Heart right ventricle (tissue), 16 donors: Measurements from ENCODE around the gene FRMPD1. TPM values are rescaled to one million over a fixed set of nuclear protein-coding genes. Genes with fewer than 3 reads are reported as not detected.

Source experiments
- ATAC-seq, 8 donors: fragments of 200-7000 bp; cut with Tn5 transposase; one replicate each; pipeline ENCODE4 v1.9.1; 2020; ENCODE audit warnings: mild to moderate bottlenecking in 8 of 8, moderate library complexity in 8 of 8, moderate number of reproducible peaks in 1 of 8
- DNase-seq, 2 donors: peaks; one replicate each; pipeline ENCODE4 v3.0.0-alpha.2; 2020
- H3K27ac ChIP-seq, 10 donors: fragments of 200-600 bp; sonication (generic) in 2 of 10; one replicate each; pipeline versions ENCODE4 v1.5.0 to v1.8.0; 2020 to 2022; ENCODE audit warnings: mild to moderate bottlenecking in 3 of 10
- H3K27me3 ChIP-seq, 7 donors: fragments of 200-600 bp; one replicate each; pipeline ENCODE4 v1.8.0; 2021 to 2022; ENCODE audit warnings: mild to moderate bottlenecking in 2 of 7
- H3K36me3 ChIP-seq, 9 donors: fragments of 200-600 bp; sonication (generic) in 1 of 9; one replicate each; pipeline versions ENCODE4 v1.5.0 to v1.8.0; 2020 to 2022; ENCODE audit warnings: mild to moderate bottlenecking in 2 of 9
- H3K4me1 ChIP-seq, 9 donors: fragments of 200-600 bp; sonication (generic) in 1 of 9; one replicate each; pipeline versions ENCODE4 v1.5.0 to v1.8.0; 2020 to 2022; ENCODE audit warnings: mild to moderate bottlenecking in 4 of 9
- H3K4me3 ChIP-seq, 10 donors: fragments of 200-600 bp; sonication (generic) in 2 of 10; one replicate each; pipeline versions ENCODE4 v1.5.0 to v1.8.0; 2020 to 2022; ENCODE audit warnings: mild to moderate bottlenecking in 7 of 10, moderate library complexity in 2 of 10
- H3K9me3 ChIP-seq, 11 donors: fragments of 200-600 bp in 10 of 11; sonication (generic) in 2 of 11; one replicate each; pipeline versions ENCODE4 v1.5.0 to v1.8.0; 2013 to 2022; ENCODE audit warnings: mild to moderate bottlenecking in 2 of 11, control low read depth in 1 of 11, moderate library complexity in 1 of 11
- WGBS, 2 donors: extraction: QIAGEN DNeasy Blood & Tissue Kit; methylation state at CpG; one replicate each; pipeline ENCODE4 v1.1.7; 2013; ENCODE audit warnings: inconsistent platforms in 1 of 2; 5-methylcytosine and 5-hydroxymethylcytosine counted together
- intact Hi-C, 10 donors: fragments of 100-400 bp; cut with DNase I; formaldehyde crosslinking; loops; one replicate each; pipeline versions ENCODE4 v1.11.1 to v1.14.2; 2022
- polyA plus RNA-seq, 2 donors: library from polyadenylated mRNA; stranded (reverse); fragments of 200-250 nt; gene quantifications; one replicate each; pipeline ENCODE4 v1.2.3, GENCODE V29; 2013
- total RNA-seq, 10 donors: library from RNA; stranded (reverse); fragmentation: NEBNext Ultra II Directional in 3 of 10; extraction: Animal tissue kit (Norgen Biotek cat#: 25700) in 3 of 10; gene quantifications; one replicate each; pipeline versions ENCODE4 v1.2.1 to v1.2.4, GENCODE V29; 2021 to 2023
- TF ChIP-seq, protein P1 (sequence below), 9 donors: fragments of 200-600 bp; sonication (generic) in 2 of 9; IDR thresholded peaks; one replicate each; pipeline versions ENCODE4 v1.5.0 to v1.8.0; 2021 to 2022; ENCODE audit warnings: antibody characterized with exemption in 9 of 9, mild to moderate bottlenecking in 5 of 9, moderate library complexity in 1 of 9
- donor health status: Arrhythmogenic right ventricular cardiomyopathy.
- donor health status: ischemic (EF 13 %, LVEDD 7.1; RV severe dilation, severe dysfunction).
- donor health status: healthy with polysubstance abuse.
- donor health status: DM: no; HTN: yes; CAD: no.
- donor health status: DM: no; HTN: no; CAD: no.
- donor health status: ischemic (EF 25% LVEDD 6.9; RV normal size, moderate dysfunction).
- donor health status: ischemic (EF 25% LVEDD 5.7; RV mildly dilated, moderate dysfunction).
- donor health status: healthy.
- donor health status: DM: yes; HTN: yes; CAD: no.
- donor health status: Ischemic cardiomyopathy.
- donor health status: ischemic (EF 35%, LVEDD 5.7; RV mildly dilated, moderate dysfunction).
- donor health status: nonischemic (EF 11% LVEDD 7.7; RV severe dilation, severe dysfunction).
- donor health status: DM: yes; HTN: yes; CAD: no.
- donor health status: PGD.
- donor health status: ischemic (EF 29% LVEDD 5.4; RV normal size, mild dysfunction).
- donor health status: nonischemic (EF 23%, LVEDD 6.1; RV moderate dilation, normal function).

Gene FRMPD1
- total and polyA plus RNA-seq, 12 donors: 0.03 to 1.7 (median 0.63) TPM

GRCh38 chr9:37732952-37733351 lies 82.2 kb downstream of the FRMPD1 start:
- intact Hi-C loops: loop anchor here in 2 of 10 donors (10.0 kb wide), 2 partner anchors 62 to 622 kb away; no protein-coding TSS in a partner anchor
- H3K27ac ChIP-seq: no peak overlapping the region
- WGBS, 2 donors: 39 to 82% methylated on average over 2 of the region's 2 CpGs
- no peak for ATAC-seq
- TF ChIP-seq, protein P1, sequence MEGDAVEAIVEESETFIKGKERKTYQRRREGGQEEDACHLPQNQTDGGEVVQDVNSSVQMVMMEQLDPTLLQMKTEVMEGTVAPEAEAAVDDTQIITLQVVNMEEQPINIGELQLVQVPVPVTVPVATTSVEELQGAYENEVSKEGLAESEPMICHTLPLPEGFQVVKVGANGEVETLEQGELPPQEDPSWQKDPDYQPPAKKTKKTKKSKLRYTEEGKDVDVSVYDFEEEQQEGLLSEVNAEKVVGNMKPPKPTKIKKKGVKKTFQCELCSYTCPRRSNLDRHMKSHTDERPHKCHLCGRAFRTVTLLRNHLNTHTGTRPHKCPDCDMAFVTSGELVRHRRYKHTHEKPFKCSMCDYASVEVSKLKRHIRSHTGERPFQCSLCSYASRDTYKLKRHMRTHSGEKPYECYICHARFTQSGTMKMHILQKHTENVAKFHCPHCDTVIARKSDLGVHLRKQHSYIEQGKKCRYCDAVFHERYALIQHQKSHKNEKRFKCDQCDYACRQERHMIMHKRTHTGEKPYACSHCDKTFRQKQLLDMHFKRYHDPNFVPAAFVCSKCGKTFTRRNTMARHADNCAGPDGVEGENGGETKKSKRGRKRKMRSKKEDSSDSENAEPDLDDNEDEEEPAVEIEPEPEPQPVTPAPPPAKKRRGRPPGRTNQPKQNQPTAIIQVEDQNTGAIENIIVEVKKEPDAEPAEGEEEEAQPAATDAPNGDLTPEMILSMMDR (IDR thresholded peaks at IDR 0.05): no peak
- DNase-seq: no peak
- H3K27me3 ChIP-seq: peaks cover 0 to 18% (median 0%) of the 10 kb centered on the region in 7 donors
- H3K4me3 ChIP-seq: no peak overlapping the region
- H3K9me3 ChIP-seq: no peaks in the 10 kb centered on the region
- no peaks in the 10 kb centered on the region for H3K36me3 ChIP-seq
- H3K4me1 ChIP-seq: no peaks in the 10 kb centered on the region

DNA sequence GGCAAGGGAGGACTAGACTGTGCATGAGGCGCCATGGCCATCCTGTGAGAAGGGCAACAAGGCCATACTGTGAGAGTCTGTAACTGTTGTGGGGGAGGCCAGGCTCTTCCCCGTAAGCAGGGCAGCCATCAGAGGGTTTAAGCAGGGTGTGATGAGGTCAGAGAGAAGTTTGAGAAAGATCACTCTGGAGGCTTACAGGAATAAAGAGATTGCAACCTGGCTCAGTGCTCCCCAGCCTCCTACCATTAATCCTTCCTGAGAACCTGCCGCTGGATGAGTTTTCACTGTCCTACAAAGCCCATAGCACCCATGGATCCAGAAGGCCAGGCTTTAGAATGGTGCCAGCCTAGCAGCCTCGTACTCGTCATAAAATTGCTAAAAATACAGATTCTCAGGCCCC lies 88.5 kb downstream of the FRMPD1 start:
- DNase-seq: no peak
- no peaks in the 10 kb centered on the region for H3K9me3 ChIP-seq
- H3K27me3 ChIP-seq: no peaks in the 10 kb centered on the region
- intact Hi-C loops: loop anchor here in 2 of 10 donors (10.0 kb wide), 2 partner anchors 56 to 616 kb away; no protein-coding TSS in a partner anchor
- H3K4me1 ChIP-seq: no peaks in the 10 kb centered on the region
- no peak overlapping the region for H3K27ac ChIP-seq
- no peak for ATAC-seq
- TF ChIP-seq, protein P1 (IDR thresholded peaks at IDR 0.05): no peak
- no peaks in the 10 kb centered on the region for H3K36me3 ChIP-seq
- WGBS, 2 donors: 85 to 91% methylated on average over 5 of the region's 5 CpGs
- no peak overlapping the region for H3K4me3 ChIP-seq

GRCh38 chr9:37740128-37740527 lies 89.4 kb downstream of the FRMPD1 start:
- no peak overlapping the region for H3K4me3 ChIP-seq
- no peaks in the 10 kb centered on the region for H3K27me3 ChIP-seq
- H3K4me1 ChIP-seq: no peaks in the 10 kb centered on the region
- H3K27ac ChIP-seq: no peak overlapping the region
- no peak for ATAC-seq
- no peaks in the 10 kb centered on the region for H3K36me3 ChIP-seq
- WGBS, 2 donors: 89 to 93% methylated on average over 16 of the region's 16 CpGs
- intact Hi-C loops: loop anchor here in 6 of 10 donors (10.0 kb wide), 4 partner anchors 155 to 665 kb away; partner anchors contain the start of gene ALDH1B1 (in 1 of the 6)
- no peak for DNase-seq
- TF ChIP-seq, protein P1 (IDR thresholded peaks at IDR 0.05): no peak
- H3K9me3 ChIP-seq: no peaks in the 10 kb centered on the region

DNA sequence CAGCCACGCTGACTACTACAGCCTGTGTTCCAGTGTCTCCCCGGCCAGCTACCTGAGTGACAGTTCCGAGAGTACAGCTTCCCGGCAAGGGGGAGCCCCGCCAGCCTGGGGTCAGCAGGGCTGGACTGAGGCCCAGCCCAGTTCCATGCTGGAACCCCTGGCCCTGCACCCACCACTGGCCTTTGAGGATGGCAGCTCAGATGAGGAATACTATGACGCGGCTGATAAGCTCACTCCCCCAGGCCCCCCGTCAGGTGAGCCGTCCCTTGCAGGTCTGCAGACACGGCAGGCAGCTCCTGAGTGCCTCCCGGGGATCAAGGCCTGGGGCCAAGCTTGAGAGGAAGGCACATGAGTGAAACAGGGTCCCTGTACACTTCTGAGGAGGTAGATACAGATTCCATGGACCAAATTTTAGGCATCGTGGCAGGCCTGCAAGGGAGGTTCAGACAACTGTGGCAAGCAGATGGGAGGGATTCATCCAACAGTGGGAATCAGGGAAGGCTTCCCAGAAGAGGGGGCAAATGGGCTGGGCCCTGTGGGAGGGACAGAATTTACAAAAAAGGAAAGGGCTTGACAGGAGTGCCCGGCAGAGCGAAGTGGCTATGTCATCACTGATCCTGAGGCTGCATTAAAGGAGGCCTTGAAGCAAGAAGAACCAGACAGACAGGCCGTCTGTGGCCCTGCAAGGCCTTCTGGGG lies 90.0 kb downstream of the FRMPD1 start:
- 70 to 73% methylated on average over 15 of the region's 15 CpGs for WGBS, 2 donors
- intact Hi-C loops: loop anchor here in 6 of 10 donors (10.0 kb wide), 4 partner anchors 156 to 664 kb away; partner anchors contain the start of gene ALDH1B1 (in 1 of the 6)
- no peak for DNase-seq

More for the DNA sequence above, 90.0 kb downstream of the FRMPD1 start:
- no peaks in the 10 kb centered on the region for H3K27me3 ChIP-seq
- no peaks in the 10 kb centered on the region for H3K9me3 ChIP-seq
- H3K4me1 ChIP-seq: no peaks in the 10 kb centered on the region
- no peak overlapping the region for H3K4me3 ChIP-seq
- ATAC-seq: no peak
- no peaks in the 10 kb centered on the region for H3K36me3 ChIP-seq
- TF ChIP-seq, protein P1 (IDR thresholded peaks at IDR 0.05): no peak
- no peak overlapping the region for H3K27ac ChIP-seq
